OCI-LY1 (cell line): ENCODE measurements around the gene TMEM143.

Source experiments
- EZH2 ChIP-seq: fragments of 200-600 bp; sonication (generic), shearing (Covaris generic); IDR thresholded peaks from 2 replicates; pipeline ENCODE4 v1.8.0; 2017; ENCODE audit warnings: borderline replicate concordance, mixed run types, mild to moderate bottlenecking, antibody characterized with exemption, low read length, moderate library complexity, mixed read lengths
- TF ChIP-seq, protein P1 (sequence below): fragments of 200-600 bp; sonication (generic), shearing (Covaris generic); IDR thresholded peaks from 2 replicates; pipeline ENCODE4 v1.5.1; 2017; ENCODE audit warnings: mild to moderate bottlenecking, antibody characterized with exemption, low read length, moderate library complexity, mixed read lengths

DNA sequence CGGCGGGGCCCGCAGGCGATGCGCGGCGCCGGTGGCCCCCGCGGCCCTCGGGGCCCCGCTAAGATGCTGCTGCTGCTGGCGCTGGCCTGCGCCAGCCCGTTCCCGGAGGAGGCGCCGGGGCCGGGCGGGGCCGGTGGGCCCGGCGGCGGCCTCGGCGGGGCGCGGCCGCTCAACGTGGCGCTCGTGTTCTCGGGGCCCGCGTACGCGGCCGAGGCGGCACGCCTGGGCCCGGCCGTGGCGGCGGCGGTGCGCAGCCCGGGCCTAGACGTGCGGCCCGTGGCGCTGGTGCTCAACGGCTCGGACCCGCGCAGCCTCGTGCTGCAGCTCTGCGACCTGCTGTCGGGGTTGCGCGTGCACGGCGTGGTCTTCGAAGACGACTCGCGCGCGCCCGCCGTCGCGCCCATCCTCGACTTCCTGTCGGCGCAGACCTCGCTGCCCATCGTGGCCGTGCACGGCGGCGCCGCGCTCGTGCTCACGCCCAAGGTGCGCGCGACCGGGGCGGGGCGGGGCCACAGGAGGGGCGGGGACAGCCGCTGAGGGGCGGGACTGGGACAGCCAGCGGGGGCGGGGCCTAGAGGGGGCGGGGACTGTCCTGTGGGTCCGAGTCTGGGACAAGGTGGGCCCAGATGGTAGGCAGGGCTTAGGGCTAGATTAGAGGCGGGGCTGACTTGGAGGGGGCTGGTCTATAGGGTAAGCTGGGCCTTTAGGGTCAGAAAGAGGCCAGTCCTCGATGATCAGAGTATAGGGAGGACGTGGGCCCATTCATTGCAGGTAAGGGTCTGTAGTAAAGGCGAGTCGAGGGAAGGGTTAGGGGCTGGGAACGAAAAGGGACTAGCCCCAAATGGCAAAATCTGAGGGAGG, 34.9 kb upstream of the TMEM143 start:
- TF ChIP-seq, protein P1, sequence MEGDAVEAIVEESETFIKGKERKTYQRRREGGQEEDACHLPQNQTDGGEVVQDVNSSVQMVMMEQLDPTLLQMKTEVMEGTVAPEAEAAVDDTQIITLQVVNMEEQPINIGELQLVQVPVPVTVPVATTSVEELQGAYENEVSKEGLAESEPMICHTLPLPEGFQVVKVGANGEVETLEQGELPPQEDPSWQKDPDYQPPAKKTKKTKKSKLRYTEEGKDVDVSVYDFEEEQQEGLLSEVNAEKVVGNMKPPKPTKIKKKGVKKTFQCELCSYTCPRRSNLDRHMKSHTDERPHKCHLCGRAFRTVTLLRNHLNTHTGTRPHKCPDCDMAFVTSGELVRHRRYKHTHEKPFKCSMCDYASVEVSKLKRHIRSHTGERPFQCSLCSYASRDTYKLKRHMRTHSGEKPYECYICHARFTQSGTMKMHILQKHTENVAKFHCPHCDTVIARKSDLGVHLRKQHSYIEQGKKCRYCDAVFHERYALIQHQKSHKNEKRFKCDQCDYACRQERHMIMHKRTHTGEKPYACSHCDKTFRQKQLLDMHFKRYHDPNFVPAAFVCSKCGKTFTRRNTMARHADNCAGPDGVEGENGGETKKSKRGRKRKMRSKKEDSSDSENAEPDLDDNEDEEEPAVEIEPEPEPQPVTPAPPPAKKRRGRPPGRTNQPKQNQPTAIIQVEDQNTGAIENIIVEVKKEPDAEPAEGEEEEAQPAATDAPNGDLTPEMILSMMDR, result no peak
- TF ChIP-seq EZH2, result no peak
